OCI-LY1 (cell line): ENCODE measurements around the gene ADAD2.

Experiments
- CTCF ChIP-seq: fragments of 200-600 bp; sonication (generic), shearing (Covaris generic); IDR thresholded peaks from 2 replicates; pipeline ENCODE4 v1.5.1; 2017; ENCODE audit warnings: mild to moderate bottlenecking, antibody characterized with exemption, low read length, moderate library complexity, mixed read lengths
- EZH2 ChIP-seq: fragments of 200-600 bp; sonication (generic), shearing (Covaris generic); IDR thresholded peaks from 2 replicates; pipeline ENCODE4 v1.8.0; 2017; ENCODE audit warnings: borderline replicate concordance, mixed run types, mild to moderate bottlenecking, antibody characterized with exemption, low read length, moderate library complexity, mixed read lengths

DNA sequence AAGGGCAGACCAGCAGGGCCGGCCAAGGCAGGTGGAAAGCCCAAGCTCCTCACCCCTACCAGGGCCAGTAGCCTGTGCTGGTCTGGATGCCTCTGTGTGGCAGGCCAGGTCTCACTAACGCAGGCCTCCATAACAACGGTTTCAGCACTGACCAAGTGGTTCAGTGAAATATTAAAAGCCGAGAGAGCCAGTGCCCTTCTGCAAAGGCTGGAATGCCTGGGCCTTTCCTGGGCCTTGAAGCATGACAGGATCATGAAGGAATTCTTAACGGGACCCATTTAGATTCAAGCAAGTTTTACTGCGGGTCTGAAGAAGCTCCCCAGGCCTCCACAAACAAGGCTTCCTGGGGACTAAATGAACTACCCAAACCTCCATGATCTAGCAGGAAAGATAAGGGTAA lies 16.3 kb downstream of the ADAD2 start:
- TF ChIP-seq CTCF (no peak), EZH2 (no peak)
